Endothelial cell (in vitro differentiated cells): ENCODE measurements around the gene ARID1A. TPM values are rescaled to one million over a fixed set of nuclear protein-coding genes. Genes with fewer than 3 reads are reported as not detected.

Experiments used
- DNase-seq: peaks from one replicate; pipeline ENCODE4 v3.0.0; 2021; ENCODE audit warnings: low spot score
- H3K27ac Mint-ChIP-seq: one replicate; pipeline ENCODE4 v1.8.0; 2021; ENCODE audit warnings: mixed read lengths, inconsistent platforms; ENCODE audit not compliant: unreplicated experiment
- H3K27me3 Mint-ChIP-seq: one replicate; pipeline ENCODE4 v1.8.0; 2021; ENCODE audit warnings: mild to moderate bottlenecking, moderate library complexity, mixed read lengths, inconsistent platforms; ENCODE audit not compliant: unreplicated experiment
- H3K36me3 Mint-ChIP-seq: one replicate; pipeline ENCODE4 v1.8.0; 2021; ENCODE audit warnings: mild to moderate bottlenecking, low read depth, mixed read lengths, inconsistent platforms; ENCODE audit not compliant: unreplicated experiment
- H3K4me1 Mint-ChIP-seq: one replicate; pipeline ENCODE4 v1.8.0; 2021; ENCODE audit warnings: mild to moderate bottlenecking, mixed read lengths, inconsistent platforms; ENCODE audit not compliant: unreplicated experiment
- H3K4me3 Mint-ChIP-seq: one replicate; pipeline ENCODE4 v1.8.0; 2021; ENCODE audit warnings: mild to moderate bottlenecking, mixed read lengths, inconsistent platforms; ENCODE audit not compliant: unreplicated experiment
- H3K9me3 Mint-ChIP-seq: one replicate; pipeline ENCODE4 v1.8.0; 2021; ENCODE audit warnings: mixed read lengths, inconsistent platforms; ENCODE audit not compliant: unreplicated experiment
- total RNA-seq: library from RNA; stranded (reverse); fragmentation: NEBNext Ultra II Directional; extraction: Animal tissue kit (Norgen Biotek cat#: 25700); gene quantifications from one replicate; pipeline ENCODE4 v1.2.1, GENCODE V29; 2021; ENCODE audit not compliant: unreplicated experiment
- TF ChIP-seq, protein P1 (sequence below): fragments of 200-600 bp; sonication (generic); IDR thresholded peaks from one replicate; pipeline ENCODE4 v1.5.0; 2021; ENCODE audit warnings: antibody characterized with exemption; ENCODE audit not compliant: unreplicated experiment

The ARID1A gene
- total RNA-seq, 1 donor from 2014 or later: 115 TPM

GRCh38 chr1:26783646-26784022, 87.8 kb downstream of the ARID1A start:
- Mint-ChIP-seq H3K4me1 (peaks cover 53% of the 10 kb centered on the region), H3K27ac (peak overlapping the region; percentile 22), H3K9me3 (no peaks in the 10 kb centered on the region), H3K4me3 (no peak overlapping the region), H3K36me3 (peaks cover 26% of the 10 kb centered on the region), H3K27me3 (peaks cover 17% of the 10 kb centered on the region)
- DNase-seq: no peak
- TF ChIP-seq, protein P1, sequence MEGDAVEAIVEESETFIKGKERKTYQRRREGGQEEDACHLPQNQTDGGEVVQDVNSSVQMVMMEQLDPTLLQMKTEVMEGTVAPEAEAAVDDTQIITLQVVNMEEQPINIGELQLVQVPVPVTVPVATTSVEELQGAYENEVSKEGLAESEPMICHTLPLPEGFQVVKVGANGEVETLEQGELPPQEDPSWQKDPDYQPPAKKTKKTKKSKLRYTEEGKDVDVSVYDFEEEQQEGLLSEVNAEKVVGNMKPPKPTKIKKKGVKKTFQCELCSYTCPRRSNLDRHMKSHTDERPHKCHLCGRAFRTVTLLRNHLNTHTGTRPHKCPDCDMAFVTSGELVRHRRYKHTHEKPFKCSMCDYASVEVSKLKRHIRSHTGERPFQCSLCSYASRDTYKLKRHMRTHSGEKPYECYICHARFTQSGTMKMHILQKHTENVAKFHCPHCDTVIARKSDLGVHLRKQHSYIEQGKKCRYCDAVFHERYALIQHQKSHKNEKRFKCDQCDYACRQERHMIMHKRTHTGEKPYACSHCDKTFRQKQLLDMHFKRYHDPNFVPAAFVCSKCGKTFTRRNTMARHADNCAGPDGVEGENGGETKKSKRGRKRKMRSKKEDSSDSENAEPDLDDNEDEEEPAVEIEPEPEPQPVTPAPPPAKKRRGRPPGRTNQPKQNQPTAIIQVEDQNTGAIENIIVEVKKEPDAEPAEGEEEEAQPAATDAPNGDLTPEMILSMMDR: no peak

DNA sequence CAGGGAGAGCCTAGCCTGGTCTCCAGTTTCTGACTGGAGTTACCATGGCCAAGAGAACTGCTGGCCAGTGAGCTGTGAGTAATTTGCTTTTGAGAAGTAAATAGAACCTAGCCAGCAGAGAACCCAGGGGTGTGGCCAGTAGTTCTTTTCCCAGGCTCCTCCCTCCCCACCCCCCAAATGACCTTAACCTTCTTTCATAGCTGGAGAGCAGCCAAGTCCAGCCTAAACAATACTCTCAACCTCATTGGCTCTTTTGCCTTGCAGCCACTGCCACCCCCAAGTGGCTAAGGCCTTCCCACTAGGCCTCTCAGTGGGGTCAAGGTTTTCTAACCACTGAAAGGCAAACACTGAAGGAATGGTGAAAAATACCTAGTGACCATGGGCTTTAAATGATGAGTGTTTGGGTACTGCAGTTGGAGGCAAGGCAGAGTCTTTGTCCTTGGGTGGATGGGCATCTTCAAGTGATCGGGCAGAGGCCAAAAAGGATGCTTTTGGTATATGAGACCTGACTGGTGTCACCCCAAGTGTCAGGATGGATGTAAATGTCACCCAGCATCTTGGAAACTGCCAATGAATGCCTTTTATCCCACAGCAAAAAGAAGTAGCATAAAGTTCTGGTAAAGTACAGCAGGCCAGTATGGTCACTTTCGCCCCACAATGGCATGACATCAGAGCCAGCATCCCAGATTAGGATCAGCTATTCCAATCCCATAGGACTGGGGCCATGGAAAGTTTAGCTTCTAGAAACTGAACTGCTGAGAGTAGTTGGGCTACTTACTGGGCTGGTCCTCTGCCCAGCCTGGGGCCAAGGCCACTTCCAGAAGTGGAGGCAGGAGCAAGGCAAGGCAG, 88.4 kb downstream of the ARID1A start:
- peaks cover 53% of the 10 kb centered on the region for H3K4me1 Mint-ChIP-seq
- DNase-seq: no peak
- peaks cover 17% of the 10 kb centered on the region for H3K27me3 Mint-ChIP-seq
- no peak overlapping the region for H3K4me3 Mint-ChIP-seq
- no peaks in the 10 kb centered on the region for H3K9me3 Mint-ChIP-seq
- peaks cover 20% of the 10 kb centered on the region for H3K36me3 Mint-ChIP-seq
- no peak overlapping the region for H3K27ac Mint-ChIP-seq
- TF ChIP-seq, protein P1: no peak

DNA sequence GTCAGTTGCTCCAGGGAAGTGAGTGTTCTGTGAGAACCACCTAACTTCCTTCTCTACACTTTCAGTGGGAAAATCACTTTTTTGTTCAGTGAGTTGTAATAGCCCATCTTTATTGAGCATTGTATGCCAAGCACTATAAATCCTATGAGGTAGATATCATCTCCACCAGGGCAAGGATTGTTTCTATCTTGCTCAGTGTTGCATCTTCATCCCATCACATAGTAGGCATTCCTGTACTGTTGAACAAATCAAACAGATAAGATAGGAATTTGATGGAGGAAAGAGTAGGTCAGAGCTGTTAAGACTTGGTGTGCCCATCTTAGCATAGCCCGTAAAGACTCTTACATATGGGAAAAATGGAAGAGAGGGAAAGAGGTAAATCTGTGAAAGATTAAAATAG, 89.1 kb downstream of the ARID1A start:
- H3K9me3 Mint-ChIP-seq: no peaks in the 10 kb centered on the region
- H3K27ac Mint-ChIP-seq: peak overlapping the region; percentile 92
- TF ChIP-seq, protein P1: no peak
- peaks cover 56% of the 10 kb centered on the region for H3K4me1 Mint-ChIP-seq
- no peak for DNase-seq
- peaks cover 14% of the 10 kb centered on the region for H3K36me3 Mint-ChIP-seq
- peaks cover 17% of the 10 kb centered on the region for H3K27me3 Mint-ChIP-seq
- no peak overlapping the region for H3K4me3 Mint-ChIP-seq

- H3K27me3 Mint-ChIP-seq: peaks cover 17% of the 10 kb centered on the region
- peak; percentile 19 for DNase-seq
- peak overlapping the region; percentile 97 for H3K4me3 Mint-ChIP-seq
- H3K4me1 Mint-ChIP-seq: peaks cover 57% of the 10 kb centered on the region
- peak overlapping the region; percentile 99 for H3K27ac Mint-ChIP-seq
- peaks cover 10% of the 10 kb centered on the region for H3K36me3 Mint-ChIP-seq
- TF ChIP-seq, protein P1: no peak
- H3K9me3 Mint-ChIP-seq: no peaks in the 10 kb centered on the region
These were observed 90.0 kb downstream of the ARID1A start for GRCh38 chr1:26785611-26786436.
